Lung (tissue), 12 donors: Measurements from ENCODE around the gene OR13F1. TPM values are rescaled to one million over a fixed set of nuclear protein-coding genes. Genes with fewer than 3 reads are reported as not detected.

Source experiments
- ATAC-seq: fragments of 200-7000 bp; cut with Tn5 transposase; one replicate; pipeline ENCODE4 v1.9.1; 2020; ENCODE audit warnings: moderate number of reproducible peaks; ENCODE audit not compliant: insufficient read depth, low FRiP score
- DNase-seq, 3 donors: peaks; one replicate each; pipeline ENCODE4 v3.0.0-alpha.2; 2013 to 2017
- H3K27ac ChIP-seq, 2 donors: one replicate each; pipeline ENCODE4 v1.5.1; 2013; ENCODE audit warnings: mild to moderate bottlenecking in 2 of 2, moderate library complexity in 2 of 2, control low read depth in 1 of 2, inconsistent platforms in 1 of 2, low read depth in 1 of 2, low read length in 1 of 2
- H3K27me3 ChIP-seq, 3 donors: one replicate each; pipeline ENCODE4 v1.5.1; 2013; ENCODE audit warnings: low read length in 2 of 3; ENCODE audit not compliant: control insufficient read depth in 3 of 3, insufficient read depth in 3 of 3
- H3K36me3 ChIP-seq, 4 donors: one replicate each; pipeline ENCODE4 v1.5.1; 2013; ENCODE audit warnings: low read length in 4 of 4, mild to moderate bottlenecking in 1 of 4, moderate library complexity in 1 of 4; ENCODE audit not compliant: control insufficient read depth in 4 of 4, insufficient read depth in 4 of 4
- H3K4me1 ChIP-seq, 5 donors: one replicate each; pipeline ENCODE4 v1.5.1; 2013; ENCODE audit warnings: low read length in 5 of 5, mild to moderate bottlenecking in 2 of 5, moderate library complexity in 1 of 5; ENCODE audit not compliant: control insufficient read depth in 5 of 5, insufficient read depth in 5 of 5
- H3K4me3 ChIP-seq: one replicate; pipeline ENCODE4 v1.5.1; 2013; ENCODE audit warnings: mild to moderate bottlenecking, control low read depth, moderate library complexity
- H3K9ac ChIP-seq, 2 donors: one replicate each; pipeline ENCODE4 v1.5.1; 2013; ENCODE audit warnings: low read length in 2 of 2, control low read depth in 1 of 2; ENCODE audit not compliant: insufficient read depth in 1 of 2
- H3K9me3 ChIP-seq, 4 donors: one replicate each; pipeline ENCODE4 v1.5.1; 2013; ENCODE audit warnings: low read length in 3 of 4, mild to moderate bottlenecking in 1 of 4, moderate library complexity in 1 of 4; ENCODE audit not compliant: control insufficient read depth in 4 of 4, insufficient read depth in 3 of 4
- CTCF ChIP-seq: IDR thresholded peaks from 2 replicates; pipeline ENCODE4 v1.5.1; 2012; ENCODE audit warnings: mild to moderate bottlenecking; ENCODE audit errors: control extremely low read depth, extremely low read depth
- WGBS, 2 donors: extraction: QIAGEN DNeasy Blood & Tissue Kit; methylation state at CpG; one replicate each; pipeline ENCODE4 v1.1.7; 2013; 5-methylcytosine and 5-hydroxymethylcytosine counted together
- polyA plus RNA-seq, 2 donors: library from polyadenylated mRNA; stranded (reverse); fragments of 200-250 nt; gene quantifications; one replicate each; pipeline ENCODE4 v1.2.1, GENCODE V29; 2013
- total RNA-seq, 2 donors: library from RNA; depleted of rRNA in 1 of 2; stranded (reverse); fragments of >200 nt in 1 of 2; gene quantifications; one replicate each; pipeline ENCODE4 v1.2.1, GENCODE V29; 2014 to 2021
- donor health status: control.
- donor health status: control.
- donor health status: Bipolar disorder and iron deficiency.
- donor health status: healthy.
- donor health status: DM: yes; HTN: yes; CAD: no.

Gene OR13F1
- total and polyA plus RNA-seq, 4 donors = not detected

- no peak for DNase-seq
- Histone ChIP-seq H3K4me3 (no peak within 1 kb of the TSS), H3K9me3 (no peaks in the 10 kb centered on the region), H3K4me1 (no peaks in the 10 kb centered on the region), H3K36me3 (no peaks in the 10 kb centered on the region), H3K27ac (no peak within 1 kb of the TSS), H3K27me3 (no peaks in the 10 kb centered on the region), H3K9ac (no peak within 1 kb of the TSS)
- TF ChIP-seq CTCF = no peak
- ATAC-seq = no peak
Measured at GRCh38 chr9:104527109-104527508, 23.0 kb downstream of the OR13F1 start, which contains the start of gene OR13C4. TSS of gene OR13C4 (minus strand) at chr9:104527209. CDS start at chr9:104527209, 0 bp downstream.

GRCh38 chr9:104536756-104537155, 32.7 kb downstream of the OR13F1 start, which contains the start of gene OR13C3:
TSS of gene OR13C3 (minus strand) at chr9:104536856. CDS start at chr9:104536723, 133 bp downstream.
- no peak for TF ChIP-seq CTCF
- DNase-seq (no peak), ATAC-seq (no peak)
- Histone ChIP-seq H3K27ac (no peak within 1 kb of the TSS), H3K27me3 (no peaks in the 10 kb centered on the region), H3K4me3 (no peak within 1 kb of the TSS), H3K36me3 (no peaks in the 10 kb centered on the region), H3K4me1 (no peaks in the 10 kb centered on the region), H3K9ac (no peak within 1 kb of the TSS), H3K9me3 (no peaks in the 10 kb centered on the region)
- WGBS, 2 donors = 91 to 94% methylated on average over 5 of the region's 5 CpGs

- Histone ChIP-seq H3K9ac (no peak overlapping the region), H3K4me3 (no peak overlapping the region), H3K4me1 (no peaks in the 10 kb centered on the region), H3K27ac (no peak overlapping the region), H3K27me3 (no peaks in the 10 kb centered on the region), H3K9me3 (no peaks in the 10 kb centered on the region), H3K36me3 (no peaks in the 10 kb centered on the region)
- ATAC-seq (no peak), DNase-seq (no peak)
- WGBS, 2 donors = 51 to 65% methylated on average over 1 of the region's 1 CpG
- no peak for TF ChIP-seq CTCF
Measured at GRCh38 chr9:104539275-104539674, 35.2 kb downstream of the OR13F1 start.

- no peak for ATAC-seq
- Histone ChIP-seq H3K27me3 (no peaks in the 10 kb centered on the region), H3K4me1 (no peaks in the 10 kb centered on the region), H3K36me3 (no peaks in the 10 kb centered on the region), H3K9ac (no peak overlapping the region), H3K4me3 (no peak overlapping the region), H3K27ac (no peak overlapping the region), H3K9me3 (no peaks in the 10 kb centered on the region)
- WGBS, 2 donors = 90 to 91% methylated on average over 4 of the region's 4 CpGs
- no peak for DNase-seq
- TF ChIP-seq CTCF = no peak
Measured at GRCh38 chr9:104544644-104545043, 40.6 kb downstream of the OR13F1 start.
